ENCODE data around the gene MBD2. TPM values are rescaled to one million over a fixed set of nuclear protein-coding genes. Genes with fewer than 3 reads are reported as not detected.

MBD2 gene
- total RNA-seq, 1 experiment from 2014 or later, result 79.1 TPM

GRCh38 chr18:54250846-54251261 is 26.4 kb upstream of the MBD2 start:
- no peaks in the 10 kb centered on the region for H3K27me3 ChIP-seq (ENCODE audit: insufficient read depth, low read length)
- H3K4me1 ChIP-seq (ENCODE audit: control insufficient read depth in 1 of 2, insufficient read depth in 2 of 2, low read length in 2 of 2), result peaks cover 10 to 15% of the 10 kb centered on the region in 2 experiments; a peak in 3 of 4 replicates

More at GRCh38 chr18:54250846-54251261, 26.4 kb upstream of the MBD2 start:
- H3K9me3 ChIP-seq (ENCODE audit: control insufficient read depth in 1 of 2, insufficient read depth in 1 of 2, low read depth in 1 of 2, low read length in 2 of 2), result no peaks in the 10 kb centered on the region
- RAD21 ChIA-PET (ENCODE audit: low non-redundant PET in 1 of 2, low total read pairs in 2 of 2, uncharacterized antibody in 2 of 2, unreplicated experiment in 2 of 2), result interaction anchor here in 1 of 2 experiments (0.5 kb wide), 1 partner anchor 49 kb away, joined by 3 read pairs; no protein-coding TSS in a partner anchor
- CTCF ChIA-PET, result no interaction called here
- H3K79me2 ChIP-seq (ENCODE audit: insufficient read depth, low read length), result no peaks in the 10 kb centered on the region
- H3K4me3 ChIP-seq (replicated peaks in 1 of 2; ENCODE audit: low read depth in 1 of 2, low read length in 2 of 2), result no peak overlapping the region
- H3K4me2 ChIP-seq (ENCODE audit: low read length), result no peak overlapping the region
- DNase-seq (ENCODE audit: low read depth, low spot score) (no peak), ATAC-seq (no peak)
- intact Hi-C loops (cut with micrococcal nuclease), result no loop called here
- H3K9me2 ChIP-seq (ENCODE audit: insufficient read depth), result no peaks in the 10 kb centered on the region
- BruUV-seq (replicated peaks), result no TSS peak
- H3K36me3 ChIP-seq (ENCODE audit: control insufficient read depth in 1 of 2, insufficient read depth in 2 of 2, low read length in 2 of 2), result no peaks in the 10 kb centered on the region
- TF ChIP-seq YY1 (IDR thresholded peaks at IDR 0.05; ENCODE audit: extremely low read depth, insufficient replicate concordance, low read depth, low read length), result no peak
- no peak for TF ChIP-seq REST (IDR thresholded peaks at IDR 0.05; ENCODE audit: low read depth)
- TF ChIP-seq CTCF (IDR thresholded peaks at IDR 0.05 in 2 of 3, conservative IDR thresholded peaks at IDR 0.05 in 1 of 3; ENCODE audit: borderline replicate concordance in 1 of 3, insufficient read depth in 1 of 3, low read depth in 2 of 3, low read length in 2 of 3), result no peak
- TF ChIP-seq MAX (IDR thresholded peaks at IDR 0.05), result no peak
- TF ChIP-seq EGR1 (IDR thresholded peaks at IDR 0.05; ENCODE audit: low read depth), result no peak
- no peak for TF ChIP-seq POLR2AphosphoS5 (IDR thresholded peaks at IDR 0.05; ENCODE audit: low read depth, low read length)
- TF ChIP-seq ELF1 (IDR thresholded peaks at IDR 0.05; ENCODE audit: borderline replicate concordance, low read depth), result no peak
- TF ChIP-seq JUND (IDR thresholded peaks at IDR 0.05), result no peak
- TF ChIP-seq CBX3 (IDR thresholded peaks at IDR 0.05; ENCODE audit: low read depth), result no peak
- no peak for TF ChIP-seq FOSL1 (IDR thresholded peaks at IDR 0.05; ENCODE audit: low read depth)
- TF ChIP-seq SP1 (IDR thresholded peaks at IDR 0.05; ENCODE audit: low read depth), result no peak
- H4K20me1 ChIP-seq (ENCODE audit: insufficient read depth), result no peaks in the 10 kb centered on the region
- H2AFZ ChIP-seq (ENCODE audit: low read depth, low read length, poor library complexity, severe bottlenecking), result peak overlapping the region; percentile 22
- H3K9ac ChIP-seq (ENCODE audit: low read length), result no peak overlapping the region
- H3K27ac ChIP-seq (ENCODE audit: low read depth, low read length), result no peak overlapping the region
- POLR2A ChIA-PET, result no interaction called here

Measured in HCT116 (cell line).